T-helper 1 cell treated with Interleukin-12 subunit alpha and Interleukin-12 subunit beta and Interleukin-4 antibody, amounts not matched to agents 30 μg/mL and 1 μg/mL, for 36 hours (primary cell): ENCODE data around the gene SASS6.

Source experiments
- H3K27ac Mint-ChIP-seq: one replicate; pipeline ENCODE4 v1.8.0; 2021; ENCODE audit warnings: mild to moderate bottlenecking, mixed read lengths
- H3K27me3 Mint-ChIP-seq: one replicate; pipeline ENCODE4 v1.8.0; 2021; ENCODE audit warnings: low read depth, mixed read lengths
- H3K36me3 Mint-ChIP-seq: one replicate; pipeline ENCODE4 v1.8.0; 2021; ENCODE audit warnings: low read depth, mixed read lengths
- H3K4me1 Mint-ChIP-seq: one replicate; pipeline ENCODE4 v1.8.0; 2021; ENCODE audit warnings: low read depth, mixed read lengths
- H3K4me3 Mint-ChIP-seq: one replicate; pipeline ENCODE4 v1.8.0; 2021; ENCODE audit warnings: mild to moderate bottlenecking, moderate library complexity, mixed read lengths
- H3K9me3 Mint-ChIP-seq: one replicate; pipeline ENCODE4 v1.8.0; 2021; ENCODE audit warnings: mixed read lengths

SASS6 gene

DNA sequence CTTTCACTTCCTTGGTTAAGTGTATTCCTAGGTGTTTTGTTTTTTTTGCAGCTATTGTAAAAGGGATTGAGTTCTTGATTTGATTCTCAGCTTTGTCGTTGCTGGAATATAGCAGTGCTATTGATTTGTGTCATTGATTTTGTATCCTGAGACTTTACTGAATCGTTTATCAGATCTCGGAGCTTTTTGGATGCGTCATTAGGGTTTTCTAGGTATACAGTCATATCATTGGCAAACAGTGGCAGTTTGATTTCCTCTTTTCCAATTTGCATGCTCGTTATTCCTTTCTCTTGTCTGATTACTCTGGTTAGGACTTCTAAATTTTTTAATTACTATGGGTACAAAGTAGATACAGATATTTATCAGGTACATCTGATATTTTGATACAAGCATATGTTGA lies 87.5 kb downstream of the SASS6 start:
- Mint-ChIP-seq H3K4me1 (peaks cover 51% of the 10 kb centered on the region), H3K4me3 (no peak overlapping the region), H3K9me3 (no peaks in the 10 kb centered on the region), H3K27me3 (no peaks in the 10 kb centered on the region), H3K27ac (no peak overlapping the region), H3K36me3 (peaks cover 38% of the 10 kb centered on the region)

GRCh38 chr1:100039591-100039990 lies 93.1 kb downstream of the SASS6 start:
- Mint-ChIP-seq H3K27ac (peak overlapping the region; percentile 98), H3K4me3 (peak overlapping the region; percentile 96), H3K4me1 (peaks cover 35% of the 10 kb centered on the region), H3K9me3 (no peaks in the 10 kb centered on the region), H3K27me3 (no peaks in the 10 kb centered on the region), H3K36me3 (peaks cover 25% of the 10 kb centered on the region)

GRCh38 chr1:100038660-100039287 lies 94.0 kb downstream of the SASS6 start:
- no peaks in the 10 kb centered on the region for H3K9me3 Mint-ChIP-seq
- H3K36me3 Mint-ChIP-seq: peaks cover 20% of the 10 kb centered on the region
- H3K4me3 Mint-ChIP-seq: peak overlapping the region; percentile 96
- H3K27me3 Mint-ChIP-seq: no peaks in the 10 kb centered on the region
- H3K4me1 Mint-ChIP-seq: peaks cover 34% of the 10 kb centered on the region
- H3K27ac Mint-ChIP-seq: peak overlapping the region; percentile 98

DNA sequence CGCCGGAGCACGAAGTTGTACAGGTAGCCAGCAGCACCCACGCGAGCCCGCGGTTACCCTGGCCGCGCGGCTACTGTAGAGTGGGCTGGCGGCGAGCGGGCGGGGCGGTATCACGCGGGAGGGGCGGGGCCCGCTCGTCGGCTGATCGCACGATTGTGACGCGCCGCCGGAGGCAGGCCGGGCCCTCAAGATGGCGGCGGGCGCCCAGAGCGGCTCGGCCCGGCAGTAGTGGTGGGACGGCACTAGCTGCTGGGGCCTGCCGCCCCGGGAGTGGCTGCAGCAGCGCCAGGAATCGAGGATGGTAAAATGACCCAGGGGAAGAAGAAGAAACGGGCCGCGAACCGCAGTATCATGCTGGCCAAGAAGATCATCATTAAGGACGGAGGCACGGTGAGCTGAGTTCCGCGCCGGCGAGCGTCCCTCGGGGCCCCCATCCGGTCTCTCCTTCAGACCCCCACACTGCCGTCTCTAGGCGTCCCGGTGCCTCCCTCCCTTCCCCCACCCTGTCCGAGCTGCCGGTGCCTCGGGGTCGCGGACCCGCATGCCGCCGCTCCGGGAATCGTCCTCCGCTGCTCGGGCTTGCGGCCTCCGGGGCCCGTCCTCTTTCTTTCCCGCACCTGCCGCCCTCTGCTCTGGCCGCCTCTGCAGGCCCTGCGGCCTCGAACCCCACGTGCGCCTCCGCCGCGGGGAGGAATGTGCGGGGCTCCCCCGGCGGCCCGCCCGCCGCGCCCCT lies 94.6 kb downstream of the SASS6 start:
- peaks cover 33% of the 10 kb centered on the region for H3K4me1 Mint-ChIP-seq
- no peaks in the 10 kb centered on the region for H3K27me3 Mint-ChIP-seq
- H3K36me3 Mint-ChIP-seq: peaks cover 16% of the 10 kb centered on the region
- peak overlapping the region; percentile 98 for H3K27ac Mint-ChIP-seq
- peak overlapping the region; percentile 96 for H3K4me3 Mint-ChIP-seq
- no peaks in the 10 kb centered on the region for H3K9me3 Mint-ChIP-seq

- H3K4me1 Mint-ChIP-seq: peaks cover 28% of the 10 kb centered on the region
Measured at GRCh38 chr1:100037656-100037926, 95.1 kb downstream of the SASS6 start.

DNA sequence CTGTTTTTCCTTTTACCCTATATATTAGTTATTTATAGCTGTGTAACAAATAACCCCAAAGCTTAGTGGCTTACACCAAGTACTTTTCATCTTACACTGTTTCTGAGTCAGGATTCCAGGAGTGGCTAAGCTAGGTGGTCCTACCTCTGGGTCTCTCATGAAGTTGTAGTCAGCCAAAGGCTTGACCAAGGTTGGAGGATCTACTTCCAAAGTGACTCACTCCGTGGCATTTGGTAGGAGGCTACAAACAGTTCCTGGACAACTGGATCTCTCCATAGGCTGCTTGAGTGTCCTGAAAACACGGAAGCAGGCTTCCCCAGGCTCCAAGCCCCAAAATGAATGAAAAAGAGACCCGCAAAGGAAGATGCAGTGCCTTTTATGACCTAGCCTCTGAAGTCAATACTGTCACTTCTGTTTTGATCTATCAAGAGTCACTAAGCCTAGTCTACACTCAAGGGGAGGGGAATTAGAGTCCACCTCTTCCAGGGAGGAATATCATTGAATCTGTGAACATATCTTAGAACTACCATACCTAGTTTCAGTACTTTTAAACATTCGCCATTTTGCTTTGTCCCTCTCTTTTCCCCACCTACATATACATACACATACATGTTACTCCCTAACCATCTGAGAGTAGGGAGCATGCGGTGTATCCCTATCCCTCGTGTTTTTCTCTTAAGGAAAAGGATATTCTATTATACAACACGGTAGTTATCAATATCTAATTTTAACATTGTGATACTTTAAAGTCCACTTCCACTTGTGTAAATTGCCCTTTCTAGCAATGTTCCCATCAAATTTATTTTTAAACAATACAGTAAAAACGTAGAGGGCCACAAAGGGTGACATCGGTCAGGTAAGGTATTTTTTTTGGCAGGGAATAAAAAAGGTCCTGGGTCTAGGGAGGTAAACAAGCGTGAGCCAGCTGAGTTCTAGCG lies 95.7 kb downstream of the SASS6 start:
- Mint-ChIP-seq H3K4me1 (peaks cover 24% of the 10 kb centered on the region), H3K4me3 (peak overlapping the region; percentile 93), H3K27me3 (no peaks in the 10 kb centered on the region), H3K36me3 (peaks cover 10% of the 10 kb centered on the region), H3K9me3 (no peaks in the 10 kb centered on the region), H3K27ac (peak overlapping the region; percentile 97)

More at GRCh38 chr1:100037656-100037926, 95.1 kb downstream of the SASS6 start:
- H3K9me3 Mint-ChIP-seq: no peaks in the 10 kb centered on the region
- H3K4me3 Mint-ChIP-seq: peak overlapping the region; percentile 93
- H3K27me3 Mint-ChIP-seq: no peaks in the 10 kb centered on the region
- peaks cover 11% of the 10 kb centered on the region for H3K36me3 Mint-ChIP-seq
- H3K27ac Mint-ChIP-seq: peak overlapping the region; percentile 97

- H3K9me3 Mint-ChIP-seq: no peaks in the 10 kb centered on the region
- H3K4me1 Mint-ChIP-seq: peaks cover 22% of the 10 kb centered on the region
- no peak overlapping the region for H3K27ac Mint-ChIP-seq
- no peaks in the 10 kb centered on the region for H3K27me3 Mint-ChIP-seq
- H3K36me3 Mint-ChIP-seq: peaks cover 10% of the 10 kb centered on the region
- no peak overlapping the region for H3K4me3 Mint-ChIP-seq
Measured at GRCh38 chr1:100035214-100035613, 97.5 kb downstream of the SASS6 start.

DNA sequence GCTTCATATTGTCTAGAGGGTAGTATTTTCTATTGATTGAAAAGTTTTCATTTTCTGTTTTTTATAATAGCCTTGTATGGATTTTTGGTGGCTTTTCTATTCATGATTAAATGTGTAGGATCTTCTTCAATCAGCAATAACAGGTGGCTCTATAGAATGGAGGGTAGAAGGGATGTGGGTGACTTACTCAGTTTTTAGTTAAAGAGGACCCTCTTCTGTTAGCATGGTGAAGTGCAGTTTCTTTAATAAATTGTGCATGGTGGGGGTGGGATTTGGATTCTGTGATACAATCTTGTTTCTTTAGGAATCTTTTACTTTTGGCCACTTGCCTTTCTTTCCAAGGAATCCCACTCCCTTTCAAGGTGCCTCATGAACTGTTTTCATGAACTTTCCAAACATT lies 98.3 kb downstream of the SASS6 start:
- H3K9me3 Mint-ChIP-seq: no peaks in the 10 kb centered on the region
- H3K4me1 Mint-ChIP-seq: peaks cover 16% of the 10 kb centered on the region
- H3K27me3 Mint-ChIP-seq: no peaks in the 10 kb centered on the region
- no peak overlapping the region for H3K4me3 Mint-ChIP-seq
- H3K36me3 Mint-ChIP-seq: peaks cover 10% of the 10 kb centered on the region
- no peak overlapping the region for H3K27ac Mint-ChIP-seq
